GM23338 (cell line): ENCODE results near the gene CMYA5. TPM values are rescaled to one million over a fixed set of nuclear protein-coding genes. Genes with fewer than 3 reads are reported as not detected.

Experiments
- ATAC-seq: fragments of 200-7000 bp; cut with Tn5 transposase; 3 replicates; pipeline ENCODE4 v1.9.1; 2020
- DNase-seq: peaks from one replicate; pipeline ENCODE4 v3.0.0-alpha.2; 2015; ENCODE audit warnings: low spot score
- H2AFZ ChIP-seq: fragments of 200-600 bp; sonication (generic); 2 replicates; pipeline ENCODE4 v1.8.0; 2016; ENCODE audit warnings: antibody characterized with exemption, mild to moderate bottlenecking, moderate library complexity
- H3F3A ChIP-seq: fragments of 200-600 bp; sonication (generic); replicated peaks from 2 replicates; pipeline ENCODE4 v1.8.0; 2017; ENCODE audit warnings: antibody characterized with exemption, mixed run types, low read depth
- H3K27ac ChIP-seq: fragments of 200-600 bp; sonication (generic); 2 replicates; pipeline ENCODE4 v1.6.1; 2016; ENCODE audit warnings: low read depth
- H3K27me3 ChIP-seq: fragments of 200-600 bp; sonication (generic); 2 replicates; pipeline ENCODE4 v1.8.0; 2016; ENCODE audit warnings: mild to moderate bottlenecking, mixed run types, moderate library complexity; ENCODE audit not compliant: insufficient read depth
- H3K36me3 ChIP-seq: fragments of 200-600 bp; sonication (generic); 2 replicates; pipeline ENCODE4 v1.8.0; 2016; ENCODE audit warnings: mild to moderate bottlenecking; ENCODE audit not compliant: insufficient read depth
- H3K4me1 ChIP-seq: fragments of 200-600 bp; sonication (generic); 2 replicates; pipeline ENCODE4 v1.8.0; 2016; ENCODE audit warnings: mild to moderate bottlenecking, moderate library complexity; ENCODE audit not compliant: insufficient read depth
- H3K4me2 ChIP-seq: fragments of 200-600 bp; sonication (generic); 2 replicates; pipeline ENCODE4 v1.7.1; 2017; ENCODE audit warnings: mixed run types
- H3K4me3 ChIP-seq: fragments of 200-600 bp; sonication (generic); 2 replicates; pipeline ENCODE4 v1.6.1; 2016; ENCODE audit warnings: mixed run types
- H3K79me2 ChIP-seq: fragments of 200-600 bp; sonication (generic); replicated peaks from 2 replicates; pipeline ENCODE4 v1.8.0; 2017; ENCODE audit warnings: mild to moderate bottlenecking; ENCODE audit not compliant: insufficient read depth
- H3K9me2 ChIP-seq: fragments of 200-600 bp; sonication (generic); 2 replicates; pipeline ENCODE4 v1.8.0; 2017; ENCODE audit not compliant: insufficient read depth
- H4K20me1 ChIP-seq: fragments of 200-600 bp; sonication (generic); replicated peaks from 2 replicates; pipeline ENCODE4 v1.8.0; 2017; ENCODE audit warnings: mild to moderate bottlenecking; ENCODE audit not compliant: insufficient read depth
- H3K27ac Mint-ChIP-seq: 2 replicates; pipeline ENCODE4 v1.8.0; 2020; ENCODE audit warnings: inconsistent platforms, mild to moderate bottlenecking, moderate library complexity, mixed read lengths
- H3K27me3 Mint-ChIP-seq: 3 replicates; pipeline ENCODE4 v1.8.0; 2022; ENCODE audit warnings: low read depth, mild to moderate bottlenecking, moderate library complexity, mixed read lengths, inconsistent platforms; ENCODE audit not compliant: insufficient read depth, poor library complexity
- H3K36me3 Mint-ChIP-seq: 3 replicates; pipeline ENCODE4 v1.8.0; 2021; ENCODE audit warnings: low read depth, mild to moderate bottlenecking, inconsistent platforms, moderate library complexity, mixed read lengths
- H3K4me1 Mint-ChIP-seq: 3 replicates; pipeline ENCODE4 v1.8.0; 2020; ENCODE audit warnings: mild to moderate bottlenecking, inconsistent platforms, mixed read lengths
- H3K4me3 Mint-ChIP-seq: 3 replicates; pipeline ENCODE4 v1.8.0; 2021; ENCODE audit warnings: moderate library complexity, mild to moderate bottlenecking, inconsistent platforms, mixed read lengths
- H3K9me3 Mint-ChIP-seq: 3 replicates; pipeline ENCODE4 v1.8.0; 2020; ENCODE audit warnings: moderate library complexity, mild to moderate bottlenecking, inconsistent platforms, mixed read lengths
- CREB1 ChIP-seq: fragments of 250-450 bp; sonication (Bioruptor Pico); IDR thresholded peaks from 2 replicates; pipeline ENCODE4 v1.5.0; 2020; ENCODE audit warnings: low read depth, mild to moderate bottlenecking, moderate library complexity
- EZH2 ChIP-seq: fragments of 200-600 bp; sonication (generic); IDR thresholded peaks from one replicate; pipeline ENCODE4 v1.8.0; 2017; ENCODE audit warnings: antibody characterized with exemption, mild to moderate bottlenecking, low read depth; ENCODE audit not compliant: unreplicated experiment
- POLR2AphosphoS5 ChIP-seq: IDR thresholded peaks from 2 replicates; pipeline ENCODE4 v1.6.1; 2016; ENCODE audit warnings: antibody characterized with exemption, low read depth
- STAT1 ChIP-seq: IDR thresholded peaks from one replicate; pipeline ENCODE4 v1.6.1; 2016; ENCODE audit warnings: antibody characterized with exemption; ENCODE audit not compliant: unreplicated experiment
- ZNF331 ChIP-seq: fragments of 250-450 bp; sonication (Bioruptor Pico); IDR thresholded peaks from 2 replicates; pipeline ENCODE4 v1.5.0; 2020; ENCODE audit warnings: low read depth, mild to moderate bottlenecking, moderate library complexity
- polyA plus RNA-seq: library from polyadenylated mRNA; unstranded; fragments of >200 nt; fragmentation: Nextera tagmentation; extraction: Ambion mirVana; gene quantifications from 2 replicates; pipeline ENCODE4 v1.2.1, GENCODE V29; 2016
- total RNA-seq: library from RNA; depleted of rRNA; stranded (reverse); fragments of >200 nt; shearing (Covaris generic); gene quantifications from 2 replicates; pipeline ENCODE4 v1.2.3, GENCODE V29; 2014
- TF ChIP-seq, protein P1 (sequence below): fragments of 250-450 bp; sonication (Bioruptor Pico); IDR thresholded peaks from 2 replicates; pipeline ENCODE4 v1.5.0; 2020; ENCODE audit warnings: mild to moderate bottlenecking, moderate library complexity
- TF ChIP-seq, protein P2 (sequence below), 2 experiments: fragments of 200-600 bp in 1 of 2; sonication (generic) in 1 of 2; conservative IDR thresholded peaks; 2 replicates each; pipeline versions ENCODE4 v1.5.1 to v1.6.1; 2016 to 2017; ENCODE audit warnings: antibody characterized with exemption in 2 of 2, low read depth in 2 of 2, mild to moderate bottlenecking in 2 of 2, moderate library complexity in 1 of 2

Gene CMYA5
- total and polyA plus RNA-seq, 2 experiments from 2014 or later = 0.45 to 0.49 TPM

DNA sequence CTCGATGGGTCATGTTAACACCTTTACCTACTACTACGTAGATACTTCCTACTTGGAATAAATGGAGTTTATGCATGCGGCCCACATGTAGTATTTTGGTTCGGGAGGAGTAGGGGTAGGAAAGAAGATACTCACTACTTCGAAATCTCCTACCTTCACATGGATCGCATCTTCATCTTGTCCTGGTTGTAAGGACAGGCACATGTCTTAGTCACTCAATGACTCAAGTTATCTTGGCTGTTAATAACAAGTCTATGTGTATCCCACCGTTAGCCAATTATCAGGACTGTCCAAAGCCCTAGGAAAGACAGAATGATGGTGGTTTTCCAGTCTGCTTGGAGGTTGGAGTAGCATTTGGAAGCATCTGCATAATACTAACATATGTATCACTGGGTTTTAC is 24.1 kb downstream of the CMYA5 start:
- H3K27ac Mint-ChIP-seq = no peak overlapping the region
- no peaks in the 10 kb centered on the region; the same call in 2 of the 3 replicates for H3K4me1 Mint-ChIP-seq
- no peaks in the 10 kb centered on the region for H3K27me3 Mint-ChIP-seq
- H3K27me3 ChIP-seq = no peaks in the 10 kb centered on the region
- TF ChIP-seq POLR2AphosphoS5 = no peak
- TF ChIP-seq CREB1 (CRISPR knock-in tag) = no peak
- no peak for TF ChIP-seq STAT1
- TF ChIP-seq, protein P1, sequence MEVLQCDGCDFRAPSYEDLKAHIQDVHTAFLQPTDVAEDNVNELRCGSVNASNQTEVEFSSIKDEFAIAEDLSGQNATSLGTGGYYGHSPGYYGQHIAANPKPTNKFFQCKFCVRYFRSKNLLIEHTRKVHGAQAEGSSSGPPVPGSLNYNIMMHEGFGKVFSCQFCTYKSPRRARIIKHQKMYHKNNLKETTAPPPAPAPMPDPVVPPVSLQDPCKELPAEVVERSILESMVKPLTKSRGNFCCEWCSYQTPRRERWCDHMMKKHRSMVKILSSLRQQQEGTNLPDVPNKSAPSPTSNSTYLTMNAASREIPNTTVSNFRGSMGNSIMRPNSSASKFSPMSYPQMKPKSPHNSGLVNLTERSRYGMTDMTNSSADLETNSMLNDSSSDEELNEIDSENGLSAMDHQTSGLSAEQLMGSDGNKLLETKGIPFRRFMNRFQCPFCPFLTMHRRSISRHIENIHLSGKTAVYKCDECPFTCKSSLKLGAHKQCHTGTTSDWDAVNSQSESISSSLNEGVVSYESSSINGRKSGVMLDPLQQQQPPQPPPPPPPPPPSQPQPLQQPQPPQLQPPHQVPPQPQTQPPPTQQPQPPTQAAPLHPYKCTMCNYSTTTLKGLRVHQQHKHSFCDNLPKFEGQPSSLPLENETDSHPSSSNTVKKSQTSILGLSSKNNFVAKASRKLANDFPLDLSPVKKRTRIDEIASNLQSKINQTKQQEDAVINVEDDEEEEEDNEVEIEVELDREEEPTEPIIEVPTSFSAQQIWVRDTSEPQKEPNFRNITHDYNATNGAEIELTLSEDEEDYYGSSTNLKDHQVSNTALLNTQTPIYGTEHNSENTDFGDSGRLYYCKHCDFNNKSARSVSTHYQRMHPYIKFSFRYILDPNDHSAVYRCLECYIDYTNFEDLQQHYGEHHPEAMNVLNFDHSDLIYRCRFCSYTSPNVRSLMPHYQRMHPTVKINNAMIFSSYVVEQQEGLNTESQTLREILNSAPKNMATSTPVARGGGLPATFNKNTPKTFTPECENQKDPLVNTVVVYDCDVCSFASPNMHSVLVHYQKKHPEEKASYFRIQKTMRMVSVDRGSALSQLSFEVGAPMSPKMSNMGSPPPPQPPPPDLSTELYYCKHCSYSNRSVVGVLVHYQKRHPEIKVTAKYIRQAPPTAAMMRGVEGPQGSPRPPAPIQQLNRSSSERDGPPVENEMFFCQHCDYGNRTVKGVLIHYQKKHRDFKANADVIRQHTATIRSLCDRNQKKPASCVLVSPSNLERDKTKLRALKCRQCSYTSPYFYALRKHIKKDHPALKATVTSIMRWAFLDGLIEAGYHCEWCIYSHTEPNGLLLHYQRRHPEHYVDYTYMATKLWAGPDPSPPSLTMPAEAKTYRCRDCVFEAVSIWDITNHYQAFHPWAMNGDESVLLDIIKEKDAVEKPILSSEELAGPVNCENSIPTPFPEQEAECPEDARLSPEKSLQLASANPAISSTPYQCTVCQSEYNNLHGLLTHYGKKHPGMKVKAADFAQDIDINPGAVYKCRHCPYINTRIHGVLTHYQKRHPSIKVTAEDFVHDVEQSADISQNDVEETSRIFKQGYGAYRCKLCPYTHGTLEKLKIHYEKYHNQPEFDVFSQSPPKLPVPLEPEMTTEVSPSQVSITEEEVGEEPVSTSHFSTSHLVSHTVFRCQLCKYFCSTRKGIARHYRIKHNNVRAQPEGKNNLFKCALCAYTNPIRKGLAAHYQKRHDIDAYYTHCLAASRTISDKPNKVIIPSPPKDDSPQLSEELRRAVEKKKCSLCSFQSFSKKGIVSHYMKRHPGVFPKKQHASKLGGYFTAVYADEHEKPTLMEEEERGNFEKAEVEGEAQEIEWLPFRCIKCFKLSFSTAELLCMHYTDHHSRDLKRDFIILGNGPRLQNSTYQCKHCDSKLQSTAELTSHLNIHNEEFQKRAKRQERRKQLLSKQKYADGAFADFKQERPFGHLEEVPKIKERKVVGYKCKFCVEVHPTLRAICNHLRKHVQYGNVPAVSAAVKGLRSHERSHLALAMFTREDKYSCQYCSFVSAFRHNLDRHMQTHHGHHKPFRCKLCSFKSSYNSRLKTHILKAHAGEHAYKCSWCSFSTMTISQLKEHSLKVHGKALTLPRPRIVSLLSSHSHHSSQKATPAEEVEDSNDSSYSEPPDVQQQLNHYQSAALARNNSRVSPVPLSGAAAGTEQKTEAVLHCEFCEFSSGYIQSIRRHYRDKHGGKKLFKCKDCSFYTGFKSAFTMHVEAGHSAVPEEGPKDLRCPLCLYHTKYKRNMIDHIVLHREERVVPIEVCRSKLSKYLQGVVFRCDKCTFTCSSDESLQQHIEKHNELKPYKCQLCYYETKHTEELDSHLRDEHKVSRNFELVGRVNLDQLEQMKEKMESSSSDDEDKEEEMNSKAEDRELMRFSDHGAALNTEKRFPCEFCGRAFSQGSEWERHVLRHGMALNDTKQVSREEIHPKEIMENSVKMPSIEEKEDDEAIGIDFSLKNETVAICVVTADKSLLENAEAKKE (CRISPR knock-in tag) = no peak
- TF ChIP-seq ZNF331 = no peak
- TF ChIP-seq EZH2 = no peak
- no peaks in the 10 kb centered on the region for H3K79me2 ChIP-seq
- H3K9me2 ChIP-seq = no peaks in the 10 kb centered on the region
- H3K9me3 Mint-ChIP-seq = no peaks in the 10 kb centered on the region
- DNase-seq (no peak), ATAC-seq (no peak)
- H3F3A ChIP-seq = no peaks in the 10 kb centered on the region
- H3K4me3 Mint-ChIP-seq = no peak overlapping the region
- no peak overlapping the region for H2AFZ ChIP-seq
- no peaks in the 10 kb centered on the region for H3K36me3 Mint-ChIP-seq
- no peaks in the 10 kb centered on the region for H3K4me1 ChIP-seq
- H4K20me1 ChIP-seq = no peaks in the 10 kb centered on the region
- peaks cover 4% of the 10 kb centered on the region; the same call in 1 of the 2 replicates for H3K36me3 ChIP-seq
- H3K27ac ChIP-seq = no peak overlapping the region
- H3K4me2 ChIP-seq = no peak overlapping the region
- H3K4me3 ChIP-seq = no peak overlapping the region

DNA sequence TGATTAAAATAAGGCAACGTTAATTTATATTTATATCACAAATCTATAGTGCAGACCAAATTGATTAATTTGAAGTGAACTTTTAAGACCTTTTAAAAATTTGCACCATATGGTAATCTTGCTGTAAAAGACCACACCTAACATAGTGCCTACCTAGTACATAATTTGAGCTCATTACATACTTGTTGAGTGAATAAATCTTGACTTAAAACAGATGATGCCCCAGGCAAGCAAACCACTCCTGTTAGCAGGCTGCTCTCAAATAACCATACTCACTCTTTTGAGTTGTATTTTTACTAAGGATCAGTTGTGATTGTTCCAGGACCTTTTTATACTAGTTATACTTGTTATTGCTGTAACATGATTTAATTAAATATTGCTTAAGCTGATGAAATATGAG is 27.2 kb downstream of the CMYA5 start:
- Histone ChIP-seq H3K79me2 (no peaks in the 10 kb centered on the region), H3K4me1 (no peaks in the 10 kb centered on the region), H4K20me1 (no peaks in the 10 kb centered on the region), H3K27ac (no peak overlapping the region), H2AFZ (no peak overlapping the region), H3K4me3 (no peak overlapping the region), H3F3A (no peaks in the 10 kb centered on the region), H3K36me3 (peaks cover 4% of the 10 kb centered on the region), H3K27me3 (no peaks in the 10 kb centered on the region), H3K9me2 (no peaks in the 10 kb centered on the region), H3K4me2 (no peak overlapping the region)
- Mint-ChIP-seq H3K4me1 (no peaks in the 10 kb centered on the region; the same call in 2 of the 3 replicates), H3K27me3 (no peaks in the 10 kb centered on the region), H3K36me3 (peaks cover 12% of the 10 kb centered on the region; the same call in 2 of the 3 replicates), H3K9me3 (peaks cover 18% of the 10 kb centered on the region), H3K4me3 (no peak overlapping the region), H3K27ac (no peak overlapping the region)
- no peak for ATAC-seq
- no peak for DNase-seq
- TF ChIP-seq, protein P2, sequence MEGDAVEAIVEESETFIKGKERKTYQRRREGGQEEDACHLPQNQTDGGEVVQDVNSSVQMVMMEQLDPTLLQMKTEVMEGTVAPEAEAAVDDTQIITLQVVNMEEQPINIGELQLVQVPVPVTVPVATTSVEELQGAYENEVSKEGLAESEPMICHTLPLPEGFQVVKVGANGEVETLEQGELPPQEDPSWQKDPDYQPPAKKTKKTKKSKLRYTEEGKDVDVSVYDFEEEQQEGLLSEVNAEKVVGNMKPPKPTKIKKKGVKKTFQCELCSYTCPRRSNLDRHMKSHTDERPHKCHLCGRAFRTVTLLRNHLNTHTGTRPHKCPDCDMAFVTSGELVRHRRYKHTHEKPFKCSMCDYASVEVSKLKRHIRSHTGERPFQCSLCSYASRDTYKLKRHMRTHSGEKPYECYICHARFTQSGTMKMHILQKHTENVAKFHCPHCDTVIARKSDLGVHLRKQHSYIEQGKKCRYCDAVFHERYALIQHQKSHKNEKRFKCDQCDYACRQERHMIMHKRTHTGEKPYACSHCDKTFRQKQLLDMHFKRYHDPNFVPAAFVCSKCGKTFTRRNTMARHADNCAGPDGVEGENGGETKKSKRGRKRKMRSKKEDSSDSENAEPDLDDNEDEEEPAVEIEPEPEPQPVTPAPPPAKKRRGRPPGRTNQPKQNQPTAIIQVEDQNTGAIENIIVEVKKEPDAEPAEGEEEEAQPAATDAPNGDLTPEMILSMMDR (conservative IDR thresholded peaks at IDR 0.05; ENCODE audit: low read depth in 2 of 2) = no peak
